Thoracic aorta (tissue), 2 donors: ENCODE measurements around the gene NPAS1. TPM values are rescaled to one million over a fixed set of nuclear protein-coding genes. Genes with fewer than 3 reads are reported as not detected.

Experiments used
- ATAC-seq: fragments of 150-250 bp; one replicate; pipeline ENCODE4 v1.8.0; 2017; ENCODE audit warnings: low read depth; ENCODE audit not compliant: insufficient number of reproducible peaks, low FRiP score
- DNase-seq: peaks from one replicate; pipeline ENCODE4 v3.0.0-alpha.2; 2020; ENCODE audit warnings: low spot score
- H3K27ac ChIP-seq, 2 donors: fragments of 200-600 bp; sonication (generic); 1 replicate in 1 of 2; 2 replicates in 1 of 2; pipeline ENCODE4 v1.5.1; 2016; ENCODE audit warnings: mild to moderate bottlenecking in 2 of 2, moderate library complexity in 2 of 2
- H3K27me3 ChIP-seq: fragments of 200-600 bp; sonication (generic); replicated peaks from 2 replicates; pipeline ENCODE4 v1.6.0; 2016; ENCODE audit warnings: mild to moderate bottlenecking; ENCODE audit not compliant: insufficient read depth
- H3K36me3 ChIP-seq: fragments of 200-600 bp; sonication (generic); one replicate; pipeline ENCODE4 v1.5.1; 2016
- H3K4me1 ChIP-seq, 2 donors: fragments of 200-600 bp; sonication (generic); 1 replicate in 1 of 2; 2 replicates in 1 of 2; pipeline versions ENCODE4 v1.5.1 to v1.6.0; 2016; ENCODE audit warnings: low read depth in 2 of 2, mild to moderate bottlenecking in 1 of 2; ENCODE audit not compliant: control insufficient read depth in 1 of 2
- H3K4me3 ChIP-seq: fragments of 200-600 bp; sonication (generic); 2 replicates; pipeline ENCODE4 v1.5.1; 2016; ENCODE audit warnings: mild to moderate bottlenecking
- H3K9me3 ChIP-seq: fragments of 200-600 bp; sonication (generic); 2 replicates; pipeline ENCODE4 v1.5.1; 2016
- total RNA-seq, 2 donors: library from RNA; depleted of rRNA; stranded (reverse); fragments of >200 nt; gene quantifications; one replicate each; pipeline versions ENCODE4 v1.1.0 to v1.2.3, GENCODE V29; 2016
- TF ChIP-seq, protein P1 (sequence below): fragments of 200-600 bp; sonication (generic); IDR thresholded peaks from one replicate; pipeline ENCODE4 v1.5.1; 2019; ENCODE audit warnings: antibody characterized with exemption

The NPAS1 gene, protein sequence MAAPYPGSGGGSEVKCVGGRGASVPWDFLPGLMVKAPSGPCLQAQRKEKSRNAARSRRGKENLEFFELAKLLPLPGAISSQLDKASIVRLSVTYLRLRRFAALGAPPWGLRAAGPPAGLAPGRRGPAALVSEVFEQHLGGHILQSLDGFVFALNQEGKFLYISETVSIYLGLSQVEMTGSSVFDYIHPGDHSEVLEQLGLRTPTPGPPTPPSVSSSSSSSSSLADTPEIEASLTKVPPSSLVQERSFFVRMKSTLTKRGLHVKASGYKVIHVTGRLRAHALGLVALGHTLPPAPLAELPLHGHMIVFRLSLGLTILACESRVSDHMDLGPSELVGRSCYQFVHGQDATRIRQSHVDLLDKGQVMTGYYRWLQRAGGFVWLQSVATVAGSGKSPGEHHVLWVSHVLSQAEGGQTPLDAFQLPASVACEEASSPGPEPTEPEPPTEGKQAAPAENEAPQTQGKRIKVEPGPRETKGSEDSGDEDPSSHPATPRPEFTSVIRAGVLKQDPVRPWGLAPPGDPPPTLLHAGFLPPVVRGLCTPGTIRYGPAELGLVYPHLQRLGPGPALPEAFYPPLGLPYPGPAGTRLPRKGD
- total RNA-seq: 1 to 10 TPM in 1 of 2 donors, under 1 TPM in 1; 0.68 to 1.3 TPM

DNA sequence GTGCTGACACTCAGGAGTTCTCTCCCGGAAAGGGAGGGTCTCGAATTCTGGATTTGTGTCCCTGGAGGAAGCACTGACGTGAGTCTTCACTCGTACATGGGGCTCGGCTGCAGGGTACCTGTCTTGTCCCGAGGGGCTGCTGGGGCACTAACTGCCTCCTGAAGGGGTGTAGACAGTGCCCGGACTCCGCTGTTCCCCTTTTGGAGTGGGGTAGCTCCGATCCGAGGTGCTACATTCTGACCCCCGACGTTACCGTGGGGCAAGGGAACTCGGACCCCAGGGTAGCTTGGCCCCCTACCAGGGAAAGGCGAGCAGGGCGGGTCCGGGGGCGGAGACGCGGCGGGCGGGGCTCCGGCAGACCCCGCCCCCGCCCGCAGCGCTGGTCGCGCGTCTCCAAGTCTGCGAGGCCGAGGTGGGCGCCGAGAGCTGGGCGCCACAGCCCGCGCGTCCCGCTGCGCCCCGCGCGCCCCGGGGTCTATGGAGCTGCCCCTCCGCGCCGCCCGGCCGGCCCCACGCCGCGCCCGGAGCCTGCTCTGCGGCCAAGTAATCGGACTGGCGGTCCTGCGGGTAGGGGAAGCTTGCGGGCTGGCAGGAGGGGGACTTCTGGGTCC lies at the start of gene NPAS1:
NPAS1 (plus strand) TSS at position 407 of the 611 bp plus-strand sequence. CDS start 1,211 bp downstream, outside the sequence.
- Histone ChIP-seq H3K9me3 (no peaks in the 10 kb centered on the region), H3K4me1 (peaks cover 22 to 24% of the 10 kb centered on the region in 2 donors), H3K36me3 (no peaks in the 10 kb centered on the region), H3K4me3 (peak within 1 kb of the TSS; percentile 61), H3K27me3 (peaks cover 13% of the 10 kb centered on the region), H3K27ac (no peak within 1 kb of the TSS)
- ATAC-seq (no peak), DNase-seq (no peak)
- TF ChIP-seq, protein P1, sequence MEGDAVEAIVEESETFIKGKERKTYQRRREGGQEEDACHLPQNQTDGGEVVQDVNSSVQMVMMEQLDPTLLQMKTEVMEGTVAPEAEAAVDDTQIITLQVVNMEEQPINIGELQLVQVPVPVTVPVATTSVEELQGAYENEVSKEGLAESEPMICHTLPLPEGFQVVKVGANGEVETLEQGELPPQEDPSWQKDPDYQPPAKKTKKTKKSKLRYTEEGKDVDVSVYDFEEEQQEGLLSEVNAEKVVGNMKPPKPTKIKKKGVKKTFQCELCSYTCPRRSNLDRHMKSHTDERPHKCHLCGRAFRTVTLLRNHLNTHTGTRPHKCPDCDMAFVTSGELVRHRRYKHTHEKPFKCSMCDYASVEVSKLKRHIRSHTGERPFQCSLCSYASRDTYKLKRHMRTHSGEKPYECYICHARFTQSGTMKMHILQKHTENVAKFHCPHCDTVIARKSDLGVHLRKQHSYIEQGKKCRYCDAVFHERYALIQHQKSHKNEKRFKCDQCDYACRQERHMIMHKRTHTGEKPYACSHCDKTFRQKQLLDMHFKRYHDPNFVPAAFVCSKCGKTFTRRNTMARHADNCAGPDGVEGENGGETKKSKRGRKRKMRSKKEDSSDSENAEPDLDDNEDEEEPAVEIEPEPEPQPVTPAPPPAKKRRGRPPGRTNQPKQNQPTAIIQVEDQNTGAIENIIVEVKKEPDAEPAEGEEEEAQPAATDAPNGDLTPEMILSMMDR: no peak

DNA sequence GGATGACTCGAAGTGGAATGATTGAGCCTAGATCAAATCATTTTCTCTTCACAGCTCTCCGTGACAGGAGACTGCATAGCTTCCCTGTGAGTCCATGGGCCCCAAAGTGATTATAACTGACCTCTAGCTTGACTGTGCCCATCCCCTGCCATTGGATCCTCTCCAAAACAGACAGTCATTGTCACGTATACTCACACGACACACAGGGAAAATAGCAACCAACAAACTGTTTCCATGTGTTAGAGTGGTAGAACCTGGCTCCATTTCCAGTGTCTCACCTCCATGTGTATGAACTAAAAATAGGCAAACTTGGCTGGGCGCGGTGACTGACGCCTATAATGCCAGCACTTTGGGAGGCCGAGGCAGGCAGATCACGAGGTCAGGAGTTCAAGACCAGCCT lies 48.8 kb upstream of the NPAS1 start:
- ATAC-seq: no peak
- Histone ChIP-seq H3K4me3 (no peak overlapping the region), H3K36me3 (no peaks in the 10 kb centered on the region), H3K27me3 (no peaks in the 10 kb centered on the region), H3K27ac (no peak overlapping the region), H3K4me1 (peaks cover 24 to 44% of the 10 kb centered on the region in 2 donors), H3K9me3 (no peaks in the 10 kb centered on the region)
- TF ChIP-seq, protein P1: no peak
- DNase-seq: no peak

DNA sequence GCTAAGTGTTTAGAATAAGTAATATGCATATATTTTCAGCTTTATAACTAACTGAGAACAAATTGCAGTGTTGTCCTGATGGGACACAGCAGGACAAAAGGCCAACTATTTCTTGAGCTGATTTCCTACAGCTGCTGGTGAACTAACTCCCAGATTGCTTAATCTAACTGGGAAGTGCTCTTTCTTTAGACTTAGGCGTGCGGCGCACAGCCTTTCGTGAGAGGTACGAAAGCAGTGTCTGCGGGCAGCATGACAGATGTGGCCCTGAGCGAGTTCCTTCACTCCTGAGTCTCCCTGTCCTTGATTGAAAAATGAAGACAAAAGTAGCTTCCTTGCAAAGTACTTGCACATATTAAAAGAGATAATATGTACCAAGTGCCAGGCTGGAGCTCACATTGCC lies 47.3 kb upstream of the NPAS1 start:
- no peak for ATAC-seq
- Histone ChIP-seq H3K4me1 (peaks cover 36 to 51% of the 10 kb centered on the region in 2 donors), H3K27ac (no peak overlapping the region), H3K36me3 (no peaks in the 10 kb centered on the region), H3K4me3 (no peak overlapping the region), H3K27me3 (no peaks in the 10 kb centered on the region), H3K9me3 (no peaks in the 10 kb centered on the region)
- DNase-seq: no peak
- TF ChIP-seq, protein P1: no peak

DNA sequence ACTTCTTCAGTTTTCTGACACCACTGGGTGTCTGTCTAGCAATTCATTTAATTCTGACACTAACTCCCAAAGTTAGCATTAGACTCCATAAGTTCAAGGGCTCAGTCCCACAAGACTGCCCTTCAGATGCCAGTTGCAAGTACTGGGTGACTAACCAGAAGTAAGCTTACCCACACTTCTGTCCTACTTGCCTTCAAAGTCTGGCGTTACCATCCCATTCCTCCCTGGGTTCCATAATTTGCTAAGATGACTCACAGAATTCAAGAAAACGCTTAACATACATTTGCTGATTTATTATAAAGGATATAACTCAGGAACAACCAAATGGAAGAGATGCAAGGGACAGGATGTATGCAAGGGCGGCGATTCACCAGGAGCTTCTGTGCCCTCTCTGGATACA lies 45.5 kb upstream of the NPAS1 start:
- Histone ChIP-seq H3K27ac (peak overlapping the region in 1 of 2 donors; percentile 79), H3K4me3 (no peak overlapping the region), H3K27me3 (no peaks in the 10 kb centered on the region), H3K36me3 (no peaks in the 10 kb centered on the region), H3K9me3 (no peaks in the 10 kb centered on the region), H3K4me1 (peaks cover 39 to 58% of the 10 kb centered on the region in 2 donors)
- no peak for ATAC-seq
- TF ChIP-seq, protein P1: no peak
- no peak for DNase-seq
